ENCODE results near the gene SLC4A2.

GRCh38 chr7:151074817-151075661 is 15.7 kb downstream of the SLC4A2 start:
- TF ChIP-seq, protein P1, sequence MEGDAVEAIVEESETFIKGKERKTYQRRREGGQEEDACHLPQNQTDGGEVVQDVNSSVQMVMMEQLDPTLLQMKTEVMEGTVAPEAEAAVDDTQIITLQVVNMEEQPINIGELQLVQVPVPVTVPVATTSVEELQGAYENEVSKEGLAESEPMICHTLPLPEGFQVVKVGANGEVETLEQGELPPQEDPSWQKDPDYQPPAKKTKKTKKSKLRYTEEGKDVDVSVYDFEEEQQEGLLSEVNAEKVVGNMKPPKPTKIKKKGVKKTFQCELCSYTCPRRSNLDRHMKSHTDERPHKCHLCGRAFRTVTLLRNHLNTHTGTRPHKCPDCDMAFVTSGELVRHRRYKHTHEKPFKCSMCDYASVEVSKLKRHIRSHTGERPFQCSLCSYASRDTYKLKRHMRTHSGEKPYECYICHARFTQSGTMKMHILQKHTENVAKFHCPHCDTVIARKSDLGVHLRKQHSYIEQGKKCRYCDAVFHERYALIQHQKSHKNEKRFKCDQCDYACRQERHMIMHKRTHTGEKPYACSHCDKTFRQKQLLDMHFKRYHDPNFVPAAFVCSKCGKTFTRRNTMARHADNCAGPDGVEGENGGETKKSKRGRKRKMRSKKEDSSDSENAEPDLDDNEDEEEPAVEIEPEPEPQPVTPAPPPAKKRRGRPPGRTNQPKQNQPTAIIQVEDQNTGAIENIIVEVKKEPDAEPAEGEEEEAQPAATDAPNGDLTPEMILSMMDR (conservative IDR thresholded peaks at IDR 0.05; ENCODE audit: low read length) = no peak
- TF ChIP-seq EZH2phosphoT487 (IDR thresholded peaks at IDR 0.05; ENCODE audit: borderline replicate concordance) = no peak

Measured in Loucy (cell line).